GM18520 (cell line): ENCODE data around the gene LSM5.
A peak's percentile ranks its signal among the peaks of the same experiment; 100 is the strongest.
"Not testable (repeated sequence)": the region's sequence is repeated elsewhere in the genome, so short reads cannot be mapped to it uniquely, and the experiment has no call there.

ENCODE experiments used
- ATAC-seq: cut with Tn5 transposase; IDR thresholded peaks from one replicate; pipeline ENCODE4 v1.9.1; 2021; ENCODE audit not compliant: unreplicated experiment

LSM5 gene

GRCh38 chr7:32506266-32507054 lies 16.3 kb upstream of the LSM5 start:
- peak; percentile 47 for ATAC-seq

GRCh38 chr7:32502728-32503127 lies 12.5 kb upstream of the LSM5 start:
- no peak for ATAC-seq

- ATAC-seq: no peak
Observed at GRCh38 chr7:32501522-32501921, 11.3 kb upstream of the LSM5 start.

GRCh38 chr7:32500922-32501341 lies 10.8 kb upstream of the LSM5 start:
- ATAC-seq: peak; percentile 59

- not testable (repeated sequence) for ATAC-seq
Observed at GRCh38 chr7:32500216-32500615, 10.0 kb upstream of the LSM5 start.

DNA sequence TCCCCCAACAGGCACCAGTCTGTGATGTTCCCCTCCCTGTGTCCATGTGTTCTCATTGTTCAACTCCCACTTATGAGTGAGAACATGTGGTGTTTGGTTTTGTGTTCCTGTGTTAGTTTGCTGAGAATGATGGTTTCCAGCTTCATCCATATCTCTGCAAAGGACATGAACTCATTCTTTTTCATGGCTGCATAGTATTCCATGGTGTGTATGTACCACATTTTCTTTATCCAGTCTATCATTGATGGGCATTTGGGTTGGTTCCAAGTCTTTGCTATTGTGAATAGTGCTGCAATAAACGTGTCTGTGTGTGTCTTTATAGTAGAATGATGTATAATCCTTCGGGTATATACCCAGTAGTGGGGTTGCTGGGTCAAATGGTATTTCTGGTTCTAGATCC lies 9.6 kb upstream of the LSM5 start:
- ATAC-seq: not testable (repeated sequence)

DNA sequence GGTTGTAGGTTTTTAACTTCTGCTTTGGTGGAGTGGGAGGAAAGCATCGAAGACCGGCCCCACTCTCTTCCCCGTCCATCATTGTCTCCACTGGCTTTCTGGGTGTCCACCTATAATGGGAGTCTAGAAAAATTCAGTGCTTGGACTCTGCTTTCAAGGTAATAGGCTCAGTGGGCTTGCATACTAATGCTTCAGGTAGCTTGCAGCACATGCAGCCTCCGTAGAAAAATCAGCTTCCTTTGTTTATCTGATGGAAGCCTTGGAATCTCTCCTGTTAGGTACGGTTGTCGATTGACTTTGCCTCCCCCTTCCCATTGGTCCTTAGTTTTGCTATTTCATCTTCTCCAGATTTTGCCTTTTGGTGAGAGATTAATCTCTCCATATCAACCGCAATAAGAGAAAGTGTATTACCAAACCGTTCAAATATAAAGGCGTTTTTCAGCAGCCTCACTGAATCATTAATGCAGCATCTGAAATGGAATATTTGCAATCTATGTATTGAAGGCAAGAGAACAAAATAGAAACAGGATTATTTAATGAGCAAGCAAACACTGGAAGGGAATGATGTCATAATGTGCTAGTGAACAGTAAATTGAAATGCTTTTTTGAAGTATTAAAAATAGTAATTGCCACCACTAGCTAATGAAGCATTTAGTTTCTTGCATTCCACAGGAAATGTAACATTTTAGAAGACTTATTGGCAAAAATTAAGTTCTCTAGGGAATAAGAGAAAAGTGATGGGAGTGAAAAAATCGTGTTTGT lies 6.1 kb upstream of the LSM5 start:
- ATAC-seq: no peak

DNA sequence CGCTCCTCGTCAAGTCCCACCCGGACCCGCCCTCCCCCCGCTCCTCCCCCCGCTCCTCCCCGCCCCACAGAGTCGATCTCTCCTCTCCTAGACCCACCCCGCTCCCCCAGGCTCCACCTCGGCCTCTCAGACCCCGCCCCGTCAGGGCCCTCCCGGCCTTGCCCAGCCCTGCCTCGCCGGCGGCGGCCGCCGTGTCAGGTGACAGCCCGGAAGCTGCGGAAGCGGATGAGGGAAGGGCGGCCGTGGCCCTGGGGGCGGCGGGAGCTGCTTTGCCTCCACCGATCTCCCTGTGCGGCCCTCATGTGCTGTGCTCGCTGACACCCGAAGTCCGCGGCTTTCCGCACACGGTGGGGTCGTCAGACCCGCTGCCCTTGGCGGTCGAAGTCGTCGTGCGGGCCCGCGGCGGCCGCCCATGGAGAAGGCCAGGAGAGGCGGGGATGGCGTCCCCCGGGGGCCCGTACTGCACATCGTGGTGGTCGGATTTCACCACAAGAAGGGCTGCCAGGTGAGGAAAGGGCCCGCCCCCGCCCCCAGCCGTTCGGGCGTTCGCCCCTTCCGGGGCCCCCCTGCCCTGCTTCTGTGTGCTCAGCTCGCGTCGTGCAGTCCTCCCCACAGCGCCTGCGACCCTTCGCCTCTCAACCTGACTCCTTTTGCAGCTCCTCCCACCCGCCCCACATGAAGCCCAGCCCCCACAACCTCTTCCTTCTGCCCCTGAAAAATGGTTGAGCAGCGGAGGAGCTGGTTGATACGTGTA lies 5.3 kb upstream of the LSM5 start, which contains the start of gene AVL9:
TSS of gene AVL9 (plus strand) at position 192 of the 754 bp plus-strand sequence. CDS start at position 413, 221 bp downstream.
- peak; percentile 93 for ATAC-seq

DNA sequence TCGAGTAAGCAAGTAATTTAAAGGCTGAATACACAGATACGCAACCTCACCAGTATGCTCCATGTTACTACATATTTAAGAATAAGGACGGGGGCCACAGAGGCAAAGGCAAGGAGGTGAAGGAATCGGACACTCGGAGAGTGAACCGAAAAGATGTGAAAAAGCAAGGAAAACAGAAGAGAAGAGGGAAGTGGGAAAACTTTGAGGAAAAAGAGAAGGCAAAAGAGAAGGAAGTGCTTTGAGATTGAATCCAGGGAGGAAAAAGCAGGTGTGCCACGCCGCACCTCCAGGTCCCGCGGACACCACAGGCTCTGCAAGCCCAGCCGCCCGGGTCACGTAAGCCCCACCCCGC lies 4.7 kb upstream of the LSM5 start:
- peak; percentile 13 for ATAC-seq

GRCh38 chr7:32489788-32490126 lies 423 bp downstream of the LSM5 start:
- ATAC-seq: no peak

- ATAC-seq: no peak
Observed at GRCh38 chr7:32481921-32482320, 8.3 kb downstream of the LSM5 start.

- ATAC-seq: no peak
Observed at GRCh38 chr7:32481176-32481575, 9.0 kb downstream of the LSM5 start.

DNA sequence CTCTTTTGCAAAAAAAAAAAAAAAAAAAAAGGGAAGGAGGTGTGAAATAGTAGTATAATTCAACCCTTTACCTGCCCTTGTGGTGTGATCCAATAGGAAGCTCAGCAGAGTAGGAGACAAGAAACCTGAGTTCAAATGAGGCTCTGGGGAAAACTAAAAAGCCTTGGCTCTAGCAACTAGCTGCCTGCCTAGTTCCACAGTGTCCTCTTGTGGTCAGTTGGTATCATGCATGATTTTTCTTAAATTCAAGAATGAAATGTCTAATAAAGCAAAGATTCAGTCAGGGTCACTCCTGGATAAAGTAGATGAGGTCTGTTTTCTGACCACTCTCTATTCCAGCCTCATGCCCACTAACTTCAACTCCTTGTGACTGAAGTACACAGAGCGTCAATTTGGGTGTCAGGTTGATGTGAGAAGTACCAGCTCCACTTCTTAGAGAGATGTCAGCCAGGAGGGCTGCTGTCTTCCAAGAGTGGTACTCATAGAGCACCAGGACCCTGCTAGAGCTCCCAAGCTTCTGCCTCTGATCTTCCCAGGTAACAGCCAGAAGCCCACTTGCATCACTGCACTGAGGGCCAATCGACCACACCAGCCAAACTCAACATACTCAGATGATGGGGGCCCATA lies 10.5 kb downstream of the LSM5 start:
- no peak for ATAC-seq

- ATAC-seq: no peak
Observed at GRCh38 chr7:32477649-32477980, 12.6 kb downstream of the LSM5 start.

- ATAC-seq: no peak
Observed at GRCh38 chr7:32476816-32477648, 13.1 kb downstream of the LSM5 start.

DNA sequence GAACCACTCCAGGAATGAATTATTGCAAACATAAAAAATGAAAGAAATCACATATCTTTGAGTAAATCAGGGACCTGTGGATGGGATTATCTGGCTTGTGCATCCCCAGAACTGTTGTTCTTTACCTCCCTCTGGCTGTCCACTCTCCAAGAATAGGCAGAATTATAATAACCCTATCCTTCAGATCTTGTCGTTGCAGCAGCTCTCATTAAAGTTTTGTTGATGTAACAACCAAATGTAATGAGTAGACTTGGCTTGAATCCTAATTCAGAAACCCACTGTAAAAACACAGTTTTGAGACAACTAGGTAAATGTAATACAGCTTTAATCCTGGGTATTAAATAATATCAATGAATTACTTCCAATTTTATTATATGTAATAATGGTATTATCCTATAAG lies 16.2 kb downstream of the LSM5 start:
- ATAC-seq: no peak

DNA sequence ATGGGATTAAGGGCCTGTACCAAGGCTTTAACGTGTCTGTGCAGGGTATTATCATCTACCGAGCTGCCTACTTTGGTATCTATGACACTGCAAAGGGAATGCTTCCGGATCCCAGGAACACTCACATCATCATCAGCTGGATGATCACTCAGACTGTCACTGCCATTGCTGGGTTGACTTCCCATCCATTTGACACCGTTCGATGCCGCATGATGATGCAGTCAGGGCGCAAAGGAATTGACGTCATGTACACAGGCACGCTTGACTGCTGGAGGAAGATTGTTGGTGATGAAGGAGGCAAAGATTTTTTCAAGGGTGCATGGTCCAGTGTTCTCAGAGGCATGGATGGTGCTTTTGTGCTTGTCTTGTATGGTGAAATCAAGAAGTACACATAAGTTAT lies 18.2 kb downstream of the LSM5 start:
- ATAC-seq: no peak

DNA sequence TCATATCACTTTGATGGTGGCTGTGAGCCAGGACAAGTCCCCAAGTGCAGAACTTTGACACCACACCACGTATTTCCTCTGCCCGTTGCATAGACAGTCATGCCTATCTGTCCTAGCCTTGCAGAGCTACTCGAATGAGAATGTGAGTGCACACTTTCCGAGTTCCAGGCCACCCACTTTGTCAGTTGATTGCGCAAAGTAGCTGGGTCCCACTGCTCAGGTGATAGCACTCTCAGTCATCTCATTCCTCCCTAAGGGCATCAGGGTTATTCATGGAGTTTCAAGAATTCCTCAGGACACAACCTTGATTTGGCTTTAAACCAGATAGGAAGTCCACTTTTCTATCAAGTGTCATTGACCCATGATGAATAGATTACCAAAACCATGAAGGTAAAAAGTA lies 19.3 kb downstream of the LSM5 start:
- ATAC-seq: no peak

GRCh38 chr7:32470004-32470403 lies 20.2 kb downstream of the LSM5 start:
- ATAC-seq: not testable (repeated sequence)

GRCh38 chr7:32464641-32465416 lies 25.4 kb downstream of the LSM5 start:
- not testable (repeated sequence) for ATAC-seq
